K562 (cell line): Measurements from ENCODE around the gene DHX38. TPM values are rescaled to one million over a fixed set of nuclear protein-coding genes. Genes with fewer than 3 reads are reported as not detected.

Experiments used
- ATAC-seq: fragments of 200-7000 bp; cut with Tn5 transposase; 3 replicates; pipeline ENCODE4 v1.9.1; 2020; ENCODE audit warnings: moderate library complexity
- BruUV-seq: library from RNA; stranded (reverse); fragments of 400-500 nt; replicated peaks from 2 replicates; lab custom pipeline; 2021; lab: Mats Ljungman, UMichigan
- CTCF ChIA-PET: fragments of 300-600 bp; formaldehyde crosslinking; extraction: SDS; loops from one replicate; lab custom pipeline; 2021; ENCODE audit warnings: low intra/inter-chr PET ratio; lab: Yijun Ruan, JAX
- POLR2A ChIA-PET: fragments of 300-600, 350-650 bp; sonication (Branson Sonifier 250); formaldehyde crosslinking; extraction: SDS; loops from one replicate; lab custom pipeline; 2021; ENCODE audit warnings: antibody characterized with exemption, inconsistent platforms; lab: Yijun Ruan, JAX
- DNase-seq, 4 experiments: peaks; one replicate each; pipeline versions ENCODE4 v3.0.0 to v3.0.0-alpha.2; 2011 to 2018; ENCODE audit warnings: low spot score in 3 of 4, mixed read lengths in 3 of 4; ENCODE audit errors: extremely low read depth in 1 of 4
- FAIRE-seq: peaks from 2 replicates; lab custom pipeline; 2011; peaks lifted over from hg19 to GRCh38; lab: Jason Lieb, UNC
- H2AFZ ChIP-seq: 2 replicates; pipeline ENCODE4 v1.6.0; 2011; ENCODE audit warnings: low read depth, low read length, control low read depth, inconsistent platforms
- H3K27ac ChIP-seq: fragments of 200-600 bp; 3 replicates; pipeline ENCODE4 v1.8.0; 2011; ENCODE audit warnings: low read depth, mild to moderate bottlenecking, control low read depth, inconsistent platforms, low read length, moderate library complexity, mixed read lengths; ENCODE audit errors: extremely low read depth
- H3K27me3 ChIP-seq, 2 experiments: fragments of 300-600 bp in 1 of 2; 2 replicates in 1 of 2; 3 replicates in 1 of 2; pipeline versions ENCODE4 v1.6.0 to v1.8.0; 2011; ENCODE audit warnings: inconsistent platforms in 2 of 2, low read length in 2 of 2, mild to moderate bottlenecking in 1 of 2, mixed read lengths in 1 of 2, moderate library complexity in 1 of 2; ENCODE audit not compliant: control insufficient read depth in 2 of 2, insufficient read depth in 2 of 2
- H3K36me3 ChIP-seq: fragments of 300-600 bp; 3 replicates; pipeline ENCODE4 v1.8.0; 2011; ENCODE audit warnings: mild to moderate bottlenecking, low read length, inconsistent platforms; ENCODE audit not compliant: control insufficient read depth, insufficient read depth
- H3K4me1 ChIP-seq, 2 experiments: fragments of 200-600 bp in 1 of 2; replicated peaks in 1 of 2; 2 replicates in 1 of 2; 3 replicates in 1 of 2; pipeline versions ENCODE4 v1.5.1 to v1.8.0; 2011; ENCODE audit warnings: inconsistent platforms in 2 of 2, low read length in 2 of 2, mild to moderate bottlenecking in 1 of 2, mixed read lengths in 1 of 2, moderate library complexity in 1 of 2; ENCODE audit not compliant: control insufficient read depth in 2 of 2, insufficient read depth in 2 of 2
- H3K4me2 ChIP-seq: 2 replicates; pipeline ENCODE4 v1.6.1; 2011; ENCODE audit warnings: low read length, control low read depth, inconsistent platforms, mixed read lengths; ENCODE audit not compliant: insufficient read depth
- H3K4me3 ChIP-seq: fragments of 200-600 bp; sonication (generic), shearing (Covaris generic); 2 replicates; pipeline ENCODE4 v1.5.1; 2016; ENCODE audit warnings: control low read depth, inconsistent platforms
- H3K79me2 ChIP-seq: fragments of 200-600 bp; 3 replicates; pipeline ENCODE4 v1.8.0; 2011; ENCODE audit warnings: low read length, inconsistent platforms; ENCODE audit not compliant: control insufficient read depth, insufficient read depth
- H3K9ac ChIP-seq, 2 experiments: 2 replicates each; pipeline versions ENCODE4 v1.6.0 to v1.6.1; 2011; ENCODE audit warnings: low read depth in 2 of 2, low read length in 2 of 2, control low read depth in 1 of 2, inconsistent platforms in 1 of 2, mild to moderate bottlenecking in 1 of 2, mixed read lengths in 1 of 2; ENCODE audit not compliant: insufficient read depth in 1 of 2
- H3K9me1 ChIP-seq: one replicate; pipeline ENCODE4 v1.6.0; 2011; ENCODE audit warnings: inconsistent platforms, mild to moderate bottlenecking, low read length, moderate library complexity; ENCODE audit not compliant: control insufficient read depth, insufficient read depth
- H3K9me3 ChIP-seq: replicated peaks from 2 replicates; pipeline ENCODE4 v1.5.1; 2011; ENCODE audit warnings: low read depth, low read length, inconsistent platforms; ENCODE audit not compliant: control insufficient read depth, insufficient read depth
- H4K20me1 ChIP-seq: replicated peaks from 2 replicates; pipeline ENCODE4 v1.6.1; 2011; ENCODE audit warnings: low read length, inconsistent platforms, mixed read lengths; ENCODE audit not compliant: control insufficient read depth, insufficient read depth
- BMI1 ChIP-seq: fragments of 150-350 bp; IDR thresholded peaks from 2 replicates; pipeline ENCODE4 v1.6.1; 2014; ENCODE audit warnings: low read length
- CC2D1A ChIP-seq: fragments of 450-650 bp; IDR thresholded peaks from 2 replicates; pipeline ENCODE4 v1.6.1; 2017; ENCODE audit warnings: mild to moderate bottlenecking
- ETV1 ChIP-seq: fragments of 450-650 bp; conservative IDR thresholded peaks from 2 replicates; pipeline ENCODE4 v1.6.1; 2016; ENCODE audit warnings: missing genetic modification characterization, control low read depth, low read depth, missing compliant biosample characterization
- MAFK ChIP-seq: IDR thresholded peaks from 2 replicates; pipeline ENCODE4 v1.6.1; 2011; ENCODE audit warnings: low read length, improper control_type of control experiment
- PHTF2 ChIP-seq: fragments of 250-450 bp; sonication (Bioruptor Pico); IDR thresholded peaks from 2 replicates; pipeline ENCODE4 v1.5.0; 2021; ENCODE audit warnings: mild to moderate bottlenecking
- POLR2A ChIP-seq: fragments of 450-650 bp; conservative IDR thresholded peaks from 2 replicates; pipeline ENCODE4 v1.6.1; 2016
- RBM34 ChIP-seq: fragments of 200-400 bp; formaldehyde crosslinking; IDR thresholded peaks from 2 replicates; pipeline ENCODE4 v1.6.1; 2018; ENCODE audit warnings: low read length, borderline replicate concordance; ENCODE audit not compliant: insufficient read depth
- TAL1 ChIP-seq: fragments of 450-650 bp; IDR thresholded peaks from 2 replicates; pipeline ENCODE4 v1.6.1; 2016; ENCODE audit warnings: mild to moderate bottlenecking
- XRCC3 ChIP-seq: fragments of 450-650 bp; IDR thresholded peaks from 2 replicates; pipeline ENCODE4 v1.6.1; 2017; ENCODE audit warnings: mild to moderate bottlenecking, moderate library complexity
- ZNF140 ChIP-seq: fragments of 250-450 bp; sonication (Bioruptor Pico); IDR thresholded peaks from 2 replicates; pipeline ENCODE4 v1.8.0; 2021; ENCODE audit warnings: moderate library complexity, mild to moderate bottlenecking, inconsistent platforms
- ZNF41 ChIP-seq: fragments of 250-450 bp; sonication (Bioruptor Pico); conservative IDR thresholded peaks from 2 replicates; pipeline ENCODE4 v1.4.0; 2020; ENCODE audit warnings: mild to moderate bottlenecking
- WGBS: fragments of 100-300 bp; shearing (Covaris generic); methylation state at CpG from one replicate; pipeline ENCODE4 v1.1.6; 2016; ENCODE audit warnings: low coverage, mixed read lengths; ENCODE audit not compliant: insufficient coverage; ENCODE audit errors: missing lambda C conversion rate; 5-methylcytosine and 5-hydroxymethylcytosine counted together
- in situ Hi-C: fragments of 300-500 bp; cut with MboI; formaldehyde crosslinking; loops from 4 replicates; pipeline ENCODE4 v1.15.0; 2018; ENCODE audit warnings: inconsistent platforms, mixed read lengths
- intact Hi-C: fragments of 100-400 bp; cut with micrococcal nuclease; formaldehyde crosslinking; loops from 2 replicates; pipeline ENCODE4 v1.14.2; 2022
- polyA plus RNA-seq, 8 experiments: library from polyadenylated mRNA; depleted of rRNA in 4 of 8; stranded (reverse) in 5 of 8; unstranded in 3 of 8; fragments of >200 nt; fragmentation: Nextera tagmentation in 2 of 8; fragmentation: Illumina TruSeq in 1 of 8; extraction: Ambion mirVana in 2 of 8; extraction: Trizol in 1 of 8; gene quantifications; 2 replicates each; pipeline versions ENCODE4 v1.2.1 to v1.2.3, GENCODE V29; 2011 to 2014; ENCODE audit warnings: inconsistent platforms in 1 of 8, missing spikeins in 1 of 8
- total RNA-seq, 7 experiments: library from RNA; depleted of rRNA in 6 of 7; stranded (reverse); fragments of >200 nt in 6 of 7; fragmentation: Illumina TruSeq in 2 of 7; extraction: Trizol in 2 of 7; gene quantifications; 2 replicates each; pipeline versions ENCODE4 v1.2.1 to v1.2.3, GENCODE V29; 2011 to 2021; ENCODE audit warnings: low replicate concordance in 1 of 7

The DHX38 gene
- total and polyA plus RNA-seq, 9 of the 15 experiments (the other 6 are each of a cell fraction or from before 2014, with no cell fraction given), result 2.8 to 76.8 (median 40.8) TPM

- no peak overlapping the region for H3K4me2 ChIP-seq
- POLR2A ChIA-PET, result interaction anchor here (0.5 to 1.2 kb wide), 3 partner anchors 11 to 25 kb away, joined by 3 to 4 read pairs (median 3); no protein-coding TSS in a partner anchor
- ATAC-seq, result no peak
- H3K4me3 ChIP-seq, result no peak overlapping the region
- no peaks in the 10 kb centered on the region for H3K9me1 ChIP-seq
- no peak for DNase-seq
- no peak overlapping the region for H2AFZ ChIP-seq
- BruUV-seq, result no TSS peak
- FAIRE-seq, result no peak
- WGBS, result 3% methylated on average over 9 of the region's 9 CpGs
- no peak overlapping the region for H3K9ac ChIP-seq
- peaks cover 0 to 8% of the 10 kb centered on the region in 2 experiments; a peak in 1 of 5 replicates for H3K4me1 ChIP-seq
- no peaks in the 10 kb centered on the region for H3K36me3 ChIP-seq
- H3K27me3 ChIP-seq, result peaks cover 5 to 29% of the 10 kb centered on the region in 2 experiments; a peak in 3 of 5 replicates
- H3K27ac ChIP-seq, result no peak overlapping the region
- no peaks in the 10 kb centered on the region for H3K9me3 ChIP-seq
- CTCF ChIA-PET, result no interaction called here
- no peaks in the 10 kb centered on the region for H3K79me2 ChIP-seq
- intact Hi-C loops (loop anchor here (5.0 kb wide), 2 partner anchors 339 to 1829 kb away; no protein-coding TSS in a partner anchor), in situ Hi-C loops (no loop called here)
- no peaks in the 10 kb centered on the region; the same call in 1 of the 2 replicates for H4K20me1 ChIP-seq
- TF ChIP-seq ETV1 (tag), result no peak
- TF ChIP-seq TAL1, result no peak
- TF ChIP-seq ZNF140 (CRISPR knock-in tag), result no peak
- no peak for TF ChIP-seq POLR2A
- TF ChIP-seq MAFK, result no peak
- no peak for TF ChIP-seq ZNF41 (CRISPR knock-in tag)
- TF ChIP-seq PHTF2 (CRISPR knock-in tag), result no peak
- TF ChIP-seq XRCC3, result no peak
- TF ChIP-seq BMI1, result no peak
- TF ChIP-seq CC2D1A, result no peak
- no peak for TF ChIP-seq RBM34
Observed at GRCh38 chr16:72128701-72129100, 35.1 kb downstream of the DHX38 start.
